Sigmoid colon (tissue), 7 donors: Measurements from ENCODE around the gene LAMP5. TPM values are rescaled to one million over a fixed set of nuclear protein-coding genes. Genes with fewer than 3 reads are reported as not detected.

Experiments used
- DNase-seq: peaks from one replicate; pipeline ENCODE4 v3.0.0-alpha.2; 2019
- H3K27ac ChIP-seq, 4 donors: fragments of 200-600 bp; sonication (generic); one replicate each; pipeline ENCODE4 v1.5.1; 2016 to 2019; ENCODE audit warnings: mild to moderate bottlenecking in 1 of 4
- H3K27me3 ChIP-seq, 3 donors: fragments of 200-600 bp; sonication (generic); one replicate each; pipeline ENCODE4 v1.5.1; 2019; ENCODE audit warnings: mild to moderate bottlenecking in 1 of 3
- H3K36me3 ChIP-seq, 4 donors: fragments of 200-600 bp; sonication (generic); one replicate each; pipeline ENCODE4 v1.5.1; 2016 to 2019
- H3K4me1 ChIP-seq, 4 donors: fragments of 200-600 bp; sonication (generic); one replicate each; pipeline ENCODE4 v1.5.1; 2017 to 2019
- H3K4me3 ChIP-seq, 4 donors: fragments of 200-600 bp; sonication (generic); one replicate each; pipeline ENCODE4 v1.5.1; 2017 to 2019; ENCODE audit warnings: mild to moderate bottlenecking in 2 of 4, moderate library complexity in 1 of 4
- H3K9me3 ChIP-seq, 4 donors: fragments of 200-600 bp in 3 of 4; sonication (generic) in 3 of 4; one replicate each; pipeline versions ENCODE4 v1.5.1 to v1.6.1; 2013 to 2019
- CTCF ChIP-seq, 4 experiments: fragments of 450-650 bp in 3 of 4; fragments of 200-600 bp in 1 of 4; IDR thresholded peaks; one replicate each; pipeline ENCODE4 v1.5.1; 2016 to 2019; ENCODE audit warnings: antibody characterized with exemption in 4 of 4, mild to moderate bottlenecking in 3 of 4, moderate library complexity in 2 of 4
- EP300 ChIP-seq, 4 donors: sonication (generic); formaldehyde crosslinking; IDR thresholded peaks; one replicate each; pipeline ENCODE4 v1.6.1; 2017; ENCODE audit warnings: antibody characterized with exemption in 4 of 4
- POLR2A ChIP-seq, 2 donors: fragments of 450-650 bp; IDR thresholded peaks; one replicate each; pipeline ENCODE4 v1.6.1; 2016; ENCODE audit warnings: antibody characterized with exemption in 2 of 2, mild to moderate bottlenecking in 2 of 2, moderate library complexity in 2 of 2
- POLR2AphosphoS5 ChIP-seq, 4 donors: sonication (generic); formaldehyde crosslinking; IDR thresholded peaks; one replicate each; pipeline ENCODE4 v1.6.1; 2017; ENCODE audit warnings: antibody characterized with exemption in 4 of 4
- WGBS, 2 donors: extraction: QIAGEN DNeasy Blood & Tissue Kit; methylation state at CpG; one replicate each; pipeline ENCODE4 v1.1.7; 2013; 5-methylcytosine and 5-hydroxymethylcytosine counted together
- intact Hi-C: fragments of 100-400 bp; cut with DNase I; formaldehyde crosslinking; loops from one replicate; pipeline ENCODE4 v1.15.1; 2023
- polyA plus RNA-seq, 3 donors: library from polyadenylated mRNA; stranded (reverse); fragments of 200-250 nt; gene quantifications; one replicate each; pipeline ENCODE4 v1.2.3, GENCODE V29; 2013
- total RNA-seq, 4 donors: library from RNA; depleted of rRNA; stranded (reverse); fragments of >200 nt; gene quantifications; one replicate each; pipeline ENCODE4 v1.1.0, GENCODE V29; 2016
- donor health status: healthy with polysubstance abuse.
- donor health status: Bipolar disorder and iron deficiency.
- donor health status: healthy.

Gene LAMP5
- total and polyA plus RNA-seq, 7 donors, result 0.16 to 3.6 (median 0.63) TPM; not detected in 1

GRCh38 chr20:9565910-9566550 lies 51.6 kb downstream of the LAMP5 start:
- no peak for DNase-seq
- Histone ChIP-seq H3K27ac (no peak overlapping the region), H3K27me3 (no peaks in the 10 kb centered on the region), H3K4me3 (no peak overlapping the region), H3K4me1 (no peaks in the 10 kb centered on the region), H3K9me3 (no peaks in the 10 kb centered on the region), H3K36me3 (no peaks in the 10 kb centered on the region)
- intact Hi-C loops, result no loop called here
- TF ChIP-seq POLR2AphosphoS5 (IDR thresholded peaks at IDR 0.05), result no peak
- no peak for TF ChIP-seq CTCF (IDR thresholded peaks at IDR 0.05)
- no peak for TF ChIP-seq EP300 (IDR thresholded peaks at IDR 0.05)
- TF ChIP-seq POLR2A (IDR thresholded peaks at IDR 0.05), result no peak
- 84 to 88% methylated on average over 20 of the region's 20 CpGs for WGBS, 2 donors

- H3K4me3 ChIP-seq, result no peak overlapping the region
- TF ChIP-seq CTCF (IDR thresholded peaks at IDR 0.05), result no peak
- TF ChIP-seq POLR2AphosphoS5 (IDR thresholded peaks at IDR 0.05), result no peak
- TF ChIP-seq POLR2A (IDR thresholded peaks at IDR 0.05), result no peak
- TF ChIP-seq EP300 (IDR thresholded peaks at IDR 0.05), result no peak
- intact Hi-C loops, result no loop called here
Observed at GRCh38 chr20:9566977-9567376, 52.6 kb downstream of the LAMP5 start.

GRCh38 chr20:9570612-9571011 lies 56.2 kb downstream of the LAMP5 start:
- Histone ChIP-seq H3K4me1 (no peaks in the 10 kb centered on the region), H3K36me3 (no peaks in the 10 kb centered on the region), H3K4me3 (no peak overlapping the region), H3K27me3 (no peaks in the 10 kb centered on the region), H3K9me3 (no peaks in the 10 kb centered on the region), H3K27ac (no peak overlapping the region)
- no peak for DNase-seq
- TF ChIP-seq POLR2AphosphoS5 (IDR thresholded peaks at IDR 0.05) (no peak), CTCF (IDR thresholded peaks at IDR 0.05) (no peak), POLR2A (IDR thresholded peaks at IDR 0.05) (no peak), EP300 (IDR thresholded peaks at IDR 0.05) (no peak)
- intact Hi-C loops, result no loop called here
- 64 to 83% methylated on average over 2 of the region's 2 CpGs for WGBS, 2 donors

More at GRCh38 chr20:9566977-9567376, 52.6 kb downstream of the LAMP5 start:
- WGBS, 2 donors, result 80 to 84% methylated on average over 1 of the region's 1 CpG
- no peaks in the 10 kb centered on the region for H3K9me3 ChIP-seq
- H3K36me3 ChIP-seq, result no peaks in the 10 kb centered on the region
- H3K4me1 ChIP-seq, result no peaks in the 10 kb centered on the region
- no peaks in the 10 kb centered on the region for H3K27me3 ChIP-seq
- no peak overlapping the region for H3K27ac ChIP-seq
- no peak for DNase-seq

GRCh38 chr20:9571783-9572182 lies 57.4 kb downstream of the LAMP5 start:
- no peaks in the 10 kb centered on the region for H3K27me3 ChIP-seq
- DNase-seq, result no peak
- 63 to 64% methylated on average over 3 of the region's 3 CpGs for WGBS, 2 donors
- H3K9me3 ChIP-seq, result no peaks in the 10 kb centered on the region
- no peaks in the 10 kb centered on the region for H3K36me3 ChIP-seq
- intact Hi-C loops, result no loop called here
- H3K27ac ChIP-seq, result no peak overlapping the region
- TF ChIP-seq POLR2A (IDR thresholded peaks at IDR 0.05) (no peak), POLR2AphosphoS5 (IDR thresholded peaks at IDR 0.05) (no peak), CTCF (IDR thresholded peaks at IDR 0.05) (no peak), EP300 (IDR thresholded peaks at IDR 0.05) (no peak)
- no peak overlapping the region for H3K4me3 ChIP-seq
- H3K4me1 ChIP-seq, result no peaks in the 10 kb centered on the region

GRCh38 chr20:9572670-9573069 lies 58.3 kb downstream of the LAMP5 start:
- TF ChIP-seq POLR2A (IDR thresholded peaks at IDR 0.05), result no peak
- TF ChIP-seq CTCF (IDR thresholded peaks at IDR 0.05), result no peak
- no peak for TF ChIP-seq EP300 (IDR thresholded peaks at IDR 0.05)
- TF ChIP-seq POLR2AphosphoS5 (IDR thresholded peaks at IDR 0.05), result no peak
- Histone ChIP-seq H3K27me3 (no peaks in the 10 kb centered on the region), H3K4me3 (no peak overlapping the region), H3K36me3 (no peaks in the 10 kb centered on the region), H3K27ac (no peak overlapping the region), H3K4me1 (no peaks in the 10 kb centered on the region), H3K9me3 (no peaks in the 10 kb centered on the region)
- WGBS, 2 donors, result 12 to 17% methylated on average over 2 of the region's 2 CpGs
- no peak for DNase-seq
- intact Hi-C loops, result no loop called here
